ENCODE results near the gene OSBPL1A.

DNA sequence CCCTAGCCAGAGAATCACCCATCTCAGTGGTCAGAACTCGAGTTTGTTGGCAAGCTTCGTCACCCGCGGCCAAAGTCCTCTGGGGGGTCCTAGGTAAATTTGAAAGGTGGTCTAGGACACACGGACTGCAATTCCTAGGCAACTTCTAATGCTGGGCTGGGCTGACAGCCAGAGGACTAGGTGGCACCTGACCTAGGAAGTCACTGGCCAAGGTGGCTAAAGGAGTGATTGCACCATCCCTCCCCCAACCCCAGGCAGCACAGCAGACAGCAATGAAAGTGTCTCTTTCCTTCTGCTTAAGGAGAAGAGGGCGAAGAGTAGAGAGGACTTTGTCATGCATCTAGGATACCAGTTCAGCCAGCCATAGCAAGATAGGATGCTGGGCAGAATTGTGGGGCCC is 147.9 kb downstream of the OSBPL1A start:
- no peak for TF ChIP-seq POLR2AphosphoS5 (IDR thresholded peaks at IDR 0.05; ENCODE audit: low read depth, low read length)
- TF ChIP-seq JUND (IDR thresholded peaks at IDR 0.05): no peak
- TF ChIP-seq, protein P1, sequence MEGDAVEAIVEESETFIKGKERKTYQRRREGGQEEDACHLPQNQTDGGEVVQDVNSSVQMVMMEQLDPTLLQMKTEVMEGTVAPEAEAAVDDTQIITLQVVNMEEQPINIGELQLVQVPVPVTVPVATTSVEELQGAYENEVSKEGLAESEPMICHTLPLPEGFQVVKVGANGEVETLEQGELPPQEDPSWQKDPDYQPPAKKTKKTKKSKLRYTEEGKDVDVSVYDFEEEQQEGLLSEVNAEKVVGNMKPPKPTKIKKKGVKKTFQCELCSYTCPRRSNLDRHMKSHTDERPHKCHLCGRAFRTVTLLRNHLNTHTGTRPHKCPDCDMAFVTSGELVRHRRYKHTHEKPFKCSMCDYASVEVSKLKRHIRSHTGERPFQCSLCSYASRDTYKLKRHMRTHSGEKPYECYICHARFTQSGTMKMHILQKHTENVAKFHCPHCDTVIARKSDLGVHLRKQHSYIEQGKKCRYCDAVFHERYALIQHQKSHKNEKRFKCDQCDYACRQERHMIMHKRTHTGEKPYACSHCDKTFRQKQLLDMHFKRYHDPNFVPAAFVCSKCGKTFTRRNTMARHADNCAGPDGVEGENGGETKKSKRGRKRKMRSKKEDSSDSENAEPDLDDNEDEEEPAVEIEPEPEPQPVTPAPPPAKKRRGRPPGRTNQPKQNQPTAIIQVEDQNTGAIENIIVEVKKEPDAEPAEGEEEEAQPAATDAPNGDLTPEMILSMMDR (IDR thresholded peaks at IDR 0.05): no peak
- no peak for TF ChIP-seq RCOR1 (IDR thresholded peaks at IDR 0.05; ENCODE audit: low read length)
- TF ChIP-seq, protein P2, sequence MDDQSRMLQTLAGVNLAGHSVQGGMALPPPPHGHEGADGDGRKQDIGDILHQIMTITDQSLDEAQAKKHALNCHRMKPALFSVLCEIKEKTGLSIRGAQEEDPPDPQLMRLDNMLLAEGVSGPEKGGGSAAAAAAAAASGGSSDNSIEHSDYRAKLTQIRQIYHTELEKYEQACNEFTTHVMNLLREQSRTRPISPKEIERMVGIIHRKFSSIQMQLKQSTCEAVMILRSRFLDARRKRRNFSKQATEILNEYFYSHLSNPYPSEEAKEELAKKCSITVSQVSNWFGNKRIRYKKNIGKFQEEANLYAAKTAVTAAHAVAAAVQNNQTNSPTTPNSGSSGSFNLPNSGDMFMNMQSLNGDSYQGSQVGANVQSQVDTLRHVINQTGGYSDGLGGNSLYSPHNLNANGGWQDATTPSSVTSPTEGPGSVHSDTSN (IDR thresholded peaks at IDR 0.05): no peak
- no peak for TF ChIP-seq NFIC (IDR thresholded peaks at IDR 0.05; ENCODE audit: borderline replicate concordance)
- TF ChIP-seq GABPA (IDR thresholded peaks at IDR 0.05; ENCODE audit: low read depth): no peak
- no peak for TF ChIP-seq TAF1 (IDR thresholded peaks at IDR 0.05; ENCODE audit: borderline replicate concordance, low read depth, low read length)
- TF ChIP-seq SIN3A (IDR thresholded peaks at IDR 0.05; ENCODE audit: borderline replicate concordance, low read depth, low read length): no peak
- TF ChIP-seq EP300 (IDR thresholded peaks at IDR 0.05; ENCODE audit: borderline replicate concordance in 1 of 2, low read depth in 1 of 2, low read length in 1 of 2): no peak
- no peak for TF ChIP-seq RAD21 (IDR thresholded peaks at IDR 0.05; ENCODE audit: low read length)
- TF ChIP-seq ELF1 (IDR thresholded peaks at IDR 0.05): no peak
- TF ChIP-seq, protein P3, sequence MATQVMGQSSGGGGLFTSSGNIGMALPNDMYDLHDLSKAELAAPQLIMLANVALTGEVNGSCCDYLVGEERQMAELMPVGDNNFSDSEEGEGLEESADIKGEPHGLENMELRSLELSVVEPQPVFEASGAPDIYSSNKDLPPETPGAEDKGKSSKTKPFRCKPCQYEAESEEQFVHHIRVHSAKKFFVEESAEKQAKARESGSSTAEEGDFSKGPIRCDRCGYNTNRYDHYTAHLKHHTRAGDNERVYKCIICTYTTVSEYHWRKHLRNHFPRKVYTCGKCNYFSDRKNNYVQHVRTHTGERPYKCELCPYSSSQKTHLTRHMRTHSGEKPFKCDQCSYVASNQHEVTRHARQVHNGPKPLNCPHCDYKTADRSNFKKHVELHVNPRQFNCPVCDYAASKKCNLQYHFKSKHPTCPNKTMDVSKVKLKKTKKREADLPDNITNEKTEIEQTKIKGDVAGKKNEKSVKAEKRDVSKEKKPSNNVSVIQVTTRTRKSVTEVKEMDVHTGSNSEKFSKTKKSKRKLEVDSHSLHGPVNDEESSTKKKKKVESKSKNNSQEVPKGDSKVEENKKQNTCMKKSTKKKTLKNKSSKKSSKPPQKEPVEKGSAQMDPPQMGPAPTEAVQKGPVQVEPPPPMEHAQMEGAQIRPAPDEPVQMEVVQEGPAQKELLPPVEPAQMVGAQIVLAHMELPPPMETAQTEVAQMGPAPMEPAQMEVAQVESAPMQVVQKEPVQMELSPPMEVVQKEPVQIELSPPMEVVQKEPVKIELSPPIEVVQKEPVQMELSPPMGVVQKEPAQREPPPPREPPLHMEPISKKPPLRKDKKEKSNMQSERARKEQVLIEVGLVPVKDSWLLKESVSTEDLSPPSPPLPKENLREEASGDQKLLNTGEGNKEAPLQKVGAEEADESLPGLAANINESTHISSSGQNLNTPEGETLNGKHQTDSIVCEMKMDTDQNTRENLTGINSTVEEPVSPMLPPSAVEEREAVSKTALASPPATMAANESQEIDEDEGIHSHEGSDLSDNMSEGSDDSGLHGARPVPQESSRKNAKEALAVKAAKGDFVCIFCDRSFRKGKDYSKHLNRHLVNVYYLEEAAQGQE (IDR thresholded peaks at IDR 0.05; ENCODE audit: low read depth, low read length): no peak
- TF ChIP-seq, protein P4, sequence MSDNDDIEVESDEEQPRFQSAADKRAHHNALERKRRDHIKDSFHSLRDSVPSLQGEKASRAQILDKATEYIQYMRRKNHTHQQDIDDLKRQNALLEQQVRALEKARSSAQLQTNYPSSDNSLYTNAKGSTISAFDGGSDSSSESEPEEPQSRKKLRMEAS (IDR thresholded peaks at IDR 0.05; ENCODE audit: low read depth): no peak

All from SK-N-SH (cell line).